ENCODE measurements around the gene KRT6B.
"Not testable (repeated sequence)": the region's sequence is repeated elsewhere in the genome, so short reads cannot be mapped to it uniquely, and the experiment has no call there.

Gene KRT6B

DNA sequence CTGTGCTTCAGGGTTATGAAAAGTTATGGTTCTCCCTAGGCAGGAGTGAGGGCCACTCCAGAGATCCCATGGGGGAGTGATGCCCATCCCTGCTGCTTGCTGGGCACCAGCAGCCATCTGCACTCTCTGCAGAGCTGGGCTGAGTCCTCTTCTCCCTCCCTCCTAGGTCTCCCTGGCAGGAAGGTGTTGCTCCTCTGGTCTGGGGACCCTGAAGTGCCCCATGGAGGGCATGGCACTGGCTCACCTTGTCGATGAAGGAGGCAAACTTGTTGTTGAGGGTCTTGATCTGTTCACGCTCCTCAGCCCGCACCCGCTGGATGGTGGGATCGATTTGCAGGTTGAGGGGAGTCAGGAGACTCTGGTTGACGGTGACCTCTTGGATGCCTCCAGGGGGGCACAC lies 40.5 kb upstream of the KRT6B start:
- not testable (repeated sequence) for H3K9ac ChIP-seq (ENCODE audit: low read depth, low read length); H3K36me3 ChIP-seq (ENCODE audit: insufficient read depth, low read depth, low read length); H3K9me3 ChIP-seq (ENCODE audit: insufficient read depth, low read depth, low read length); H3K4me3 ChIP-seq (ENCODE audit: low read length); H3K27ac ChIP-seq (ENCODE audit: low read length); H3K27me3 ChIP-seq (ENCODE audit: insufficient read depth, low read length)
- peaks cover 26% of the 10 kb centered on the region for H3K4me1 ChIP-seq (ENCODE audit: insufficient read depth, low read length)

DNA sequence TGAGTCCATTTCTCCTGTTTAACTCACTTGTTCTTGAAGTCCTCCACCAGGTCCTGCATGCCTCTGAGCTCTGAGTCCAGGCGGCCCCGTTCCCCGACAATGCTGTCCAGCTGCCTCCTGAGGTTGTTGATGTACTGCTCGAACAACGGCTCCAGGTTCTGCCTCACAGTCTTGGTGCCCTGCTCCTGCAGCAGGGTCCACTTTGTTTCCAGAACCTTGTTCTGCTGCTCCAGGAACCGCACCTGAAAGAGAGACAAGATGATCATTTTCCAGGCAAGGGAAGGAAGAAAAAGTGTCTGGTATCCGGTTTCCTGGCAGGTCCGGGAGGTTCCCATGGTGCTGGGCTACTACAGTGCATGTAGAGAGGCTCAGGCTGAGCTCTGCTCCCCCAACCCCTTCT lies 39.5 kb upstream of the KRT6B start:
- not testable (repeated sequence) for H3K9ac ChIP-seq (ENCODE audit: low read depth, low read length); H3K9me3 ChIP-seq (ENCODE audit: insufficient read depth, low read depth, low read length); H3K27ac ChIP-seq (ENCODE audit: low read length); H3K36me3 ChIP-seq (ENCODE audit: insufficient read depth, low read depth, low read length); H3K27me3 ChIP-seq (ENCODE audit: insufficient read depth, low read length); H3K4me3 ChIP-seq (ENCODE audit: low read length)
- peaks cover 20% of the 10 kb centered on the region for H3K4me1 ChIP-seq (ENCODE audit: insufficient read depth, low read length)

GRCh38 chr12:52488736-52489135 lies 36.8 kb upstream of the KRT6B start:
- H3K9me3 ChIP-seq (ENCODE audit: insufficient read depth, low read depth, low read length): peaks cover 6% of the 10 kb centered on the region; the same call in 1 of the 2 replicates
- no peak overlapping the region for H3K4me3 ChIP-seq (ENCODE audit: low read length)
- H3K27me3 ChIP-seq (ENCODE audit: insufficient read depth, low read length): no peaks in the 10 kb centered on the region
- no peak overlapping the region for H3K9ac ChIP-seq (ENCODE audit: low read depth, low read length)
- no peaks in the 10 kb centered on the region for H3K36me3 ChIP-seq (ENCODE audit: insufficient read depth, low read depth, low read length)
- no peaks in the 10 kb centered on the region for H3K4me1 ChIP-seq (ENCODE audit: insufficient read depth, low read length)
- no peak overlapping the region for H3K27ac ChIP-seq (ENCODE audit: low read length)

- not testable (repeated sequence) for H3K4me1 ChIP-seq (ENCODE audit: insufficient read depth, low read length); H3K4me3 ChIP-seq (ENCODE audit: low read length); H3K36me3 ChIP-seq (ENCODE audit: insufficient read depth, low read depth, low read length); H3K9ac ChIP-seq (ENCODE audit: low read depth, low read length); H3K9me3 ChIP-seq (ENCODE audit: insufficient read depth, low read depth, low read length); H3K27ac ChIP-seq (ENCODE audit: low read length); H3K27me3 ChIP-seq (ENCODE audit: insufficient read depth, low read length)
Measured at GRCh38 chr12:52487744-52488443, 35.9 kb upstream of the KRT6B start.

DNA sequence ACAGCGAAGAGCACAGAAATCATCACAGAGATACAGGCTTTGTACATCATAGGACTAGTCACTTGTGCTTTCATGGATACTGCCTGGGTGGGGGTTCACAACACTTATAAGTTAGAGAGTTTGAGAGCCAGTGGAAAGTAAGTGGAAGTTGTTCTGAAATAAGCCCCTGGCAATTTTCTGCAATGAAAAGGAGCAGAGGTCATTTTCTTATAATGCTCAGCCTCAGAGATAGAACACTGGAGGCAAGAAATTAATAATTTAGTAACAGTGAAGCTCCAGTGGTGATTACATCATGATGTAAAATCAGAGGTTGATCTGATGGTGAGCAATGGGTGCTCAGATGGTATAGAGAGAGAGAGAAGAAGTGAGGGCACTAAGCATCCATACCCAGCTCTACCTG lies 35.3 kb upstream of the KRT6B start:
- H3K27ac ChIP-seq (ENCODE audit: low read length): no peak overlapping the region
- no peaks in the 10 kb centered on the region for H3K4me1 ChIP-seq (ENCODE audit: insufficient read depth, low read length)
- peaks cover 6% of the 10 kb centered on the region; the same call in 1 of the 2 replicates for H3K9me3 ChIP-seq (ENCODE audit: insufficient read depth, low read depth, low read length)

GRCh38 chr12:52486166-52487105 lies 34.5 kb upstream of the KRT6B start:
- H3K36me3 ChIP-seq (ENCODE audit: insufficient read depth, low read depth, low read length): no peaks in the 10 kb centered on the region
- H3K4me3 ChIP-seq (ENCODE audit: low read length): no peak overlapping the region
- peaks cover 6% of the 10 kb centered on the region; the same call in 1 of the 2 replicates for H3K9me3 ChIP-seq (ENCODE audit: insufficient read depth, low read depth, low read length)
- no peak overlapping the region for H3K27ac ChIP-seq (ENCODE audit: low read length)
- H3K4me1 ChIP-seq (ENCODE audit: insufficient read depth, low read length): no peaks in the 10 kb centered on the region
- H3K27me3 ChIP-seq (ENCODE audit: insufficient read depth, low read length): no peaks in the 10 kb centered on the region
- H3K9ac ChIP-seq (ENCODE audit: low read depth, low read length): no peak overlapping the region

More for the DNA sequence above, 35.3 kb upstream of the KRT6B start:
- Histone ChIP-seq H3K36me3 (ENCODE audit: insufficient read depth, low read depth, low read length) (no peaks in the 10 kb centered on the region), H3K4me3 (ENCODE audit: low read length) (no peak overlapping the region), H3K9ac (ENCODE audit: low read depth, low read length) (no peak overlapping the region), H3K27me3 (ENCODE audit: insufficient read depth, low read length) (no peaks in the 10 kb centered on the region)

- H3K27ac ChIP-seq (ENCODE audit: low read length): no peak overlapping the region
- no peaks in the 10 kb centered on the region for H3K4me1 ChIP-seq (ENCODE audit: insufficient read depth, low read length)
Measured at GRCh38 chr12:52480073-52480472, 28.1 kb upstream of the KRT6B start.

DNA sequence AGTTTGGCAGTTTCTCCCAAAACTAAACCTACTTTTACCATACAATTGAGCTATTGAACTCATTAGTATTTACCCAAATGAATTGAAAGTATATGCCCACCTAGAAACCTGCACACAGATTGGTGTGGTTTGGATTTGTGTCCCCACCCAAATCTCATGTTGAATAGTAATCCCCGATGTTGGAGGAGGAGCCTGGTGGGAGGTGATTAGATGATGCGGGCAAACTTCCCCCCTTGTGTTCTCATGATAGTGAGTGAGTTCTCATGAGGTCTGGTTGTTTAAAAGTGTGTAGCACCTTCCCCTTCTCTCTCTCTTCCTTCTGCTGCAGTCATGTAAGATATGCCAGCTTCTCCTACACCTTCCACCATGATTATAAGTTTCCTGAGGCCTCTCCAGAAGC lies 25.7 kb upstream of the KRT6B start:
- peaks cover 3% of the 10 kb centered on the region; the same call in 1 of the 2 replicates for H3K9me3 ChIP-seq (ENCODE audit: insufficient read depth, low read depth, low read length)
- no peaks in the 10 kb centered on the region for H3K4me1 ChIP-seq (ENCODE audit: insufficient read depth, low read length)
- H3K36me3 ChIP-seq (ENCODE audit: insufficient read depth, low read depth, low read length): no peaks in the 10 kb centered on the region
- H3K27ac ChIP-seq (ENCODE audit: low read length): no peak overlapping the region
- H3K9ac ChIP-seq (ENCODE audit: low read depth, low read length): no peak overlapping the region
- H3K4me3 ChIP-seq (ENCODE audit: low read length): no peak overlapping the region
- no peaks in the 10 kb centered on the region for H3K27me3 ChIP-seq (ENCODE audit: insufficient read depth, low read length)

More at GRCh38 chr12:52480073-52480472, 28.1 kb upstream of the KRT6B start:
- H3K9me3 ChIP-seq (ENCODE audit: insufficient read depth, low read depth, low read length): peaks cover 3% of the 10 kb centered on the region; the same call in 1 of the 2 replicates
- H3K4me3 ChIP-seq (ENCODE audit: low read length): no peak overlapping the region
- H3K9ac ChIP-seq (ENCODE audit: low read depth, low read length): no peak overlapping the region
- no peaks in the 10 kb centered on the region for H3K27me3 ChIP-seq (ENCODE audit: insufficient read depth, low read length)
- no peaks in the 10 kb centered on the region for H3K36me3 ChIP-seq (ENCODE audit: insufficient read depth, low read depth, low read length)

DNA sequence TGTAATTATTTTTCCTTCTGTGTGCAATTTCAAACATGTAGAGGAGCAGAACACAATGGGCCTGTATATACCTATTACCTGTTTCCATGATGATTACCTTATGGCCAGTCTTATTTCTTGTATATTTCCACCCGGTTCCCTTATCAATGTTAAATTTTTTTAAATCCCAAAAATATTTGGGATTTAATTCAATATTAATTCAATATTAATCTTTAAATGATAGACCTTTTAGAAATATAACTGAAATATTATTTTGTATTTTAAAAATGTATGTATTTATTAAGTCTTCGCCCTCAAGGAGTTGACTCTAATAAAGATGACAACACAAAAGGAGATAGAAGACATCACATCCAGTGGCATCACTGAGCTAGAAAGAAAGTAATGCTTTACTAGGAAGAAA lies 22.3 kb upstream of the KRT6B start:
- Histone ChIP-seq H3K4me1 (ENCODE audit: insufficient read depth, low read length) (no peaks in the 10 kb centered on the region), H3K4me3 (ENCODE audit: low read length) (no peak overlapping the region), H3K36me3 (ENCODE audit: insufficient read depth, low read depth, low read length) (no peaks in the 10 kb centered on the region)

GRCh38 chr12:52473768-52474167 lies 21.8 kb upstream of the KRT6B start, which contains the start of gene KRT6C:
TSS of gene KRT6C (minus strand) at chr12:52473805. CDS start at chr12:52473737, 68 bp downstream.
- H3K4me1 ChIP-seq (ENCODE audit: insufficient read depth, low read length): no peaks in the 10 kb centered on the region
- no peaks in the 10 kb centered on the region for H3K27me3 ChIP-seq (ENCODE audit: insufficient read depth, low read length)
- H3K9me3 ChIP-seq (ENCODE audit: insufficient read depth, low read depth, low read length): peaks cover 6% of the 10 kb centered on the region
- H3K27ac ChIP-seq (ENCODE audit: low read length): no peak within 1 kb of the TSS
- H3K36me3 ChIP-seq (ENCODE audit: insufficient read depth, low read depth, low read length): no peaks in the 10 kb centered on the region
- H3K9ac ChIP-seq (ENCODE audit: low read depth, low read length): no peak within 1 kb of the TSS
- no peak within 1 kb of the TSS for H3K4me3 ChIP-seq (ENCODE audit: low read length)

More for the DNA sequence above, 22.3 kb upstream of the KRT6B start:
- Histone ChIP-seq H3K27ac (ENCODE audit: low read length) (no peak overlapping the region), H3K27me3 (ENCODE audit: insufficient read depth, low read length) (no peaks in the 10 kb centered on the region), H3K9ac (ENCODE audit: low read depth, low read length) (no peak overlapping the region), H3K9me3 (ENCODE audit: insufficient read depth, low read depth, low read length) (peaks cover 6% of the 10 kb centered on the region)

GRCh38 chr12:52469853-52470252 lies 17.9 kb upstream of the KRT6B start:
- Histone ChIP-seq H3K4me1 (ENCODE audit: insufficient read depth, low read length) (no peaks in the 10 kb centered on the region), H3K36me3 (ENCODE audit: insufficient read depth, low read depth, low read length) (no peaks in the 10 kb centered on the region), H3K9ac (ENCODE audit: low read depth, low read length) (no peak overlapping the region), H3K4me3 (ENCODE audit: low read length) (no peak overlapping the region), H3K27ac (ENCODE audit: low read length) (no peak overlapping the region), H3K27me3 (ENCODE audit: insufficient read depth, low read length) (no peaks in the 10 kb centered on the region), H3K9me3 (ENCODE audit: insufficient read depth, low read depth, low read length) (peaks cover 2% of the 10 kb centered on the region)

Measured in iPS-20b (cell line).